GM12878 (cell line): ENCODE data around the gene CLASP1. TPM values are rescaled to one million over a fixed set of nuclear protein-coding genes. Genes with fewer than 3 reads are reported as not detected.

Experiments
- ATAC-seq: fragments of 200-7000 bp; cut with Tn5 transposase; 3 replicates; pipeline ENCODE4 v1.9.1; 2020; ENCODE audit warnings: mild to moderate bottlenecking, moderate library complexity
- BruUV-seq: library from RNA; stranded (reverse); fragments of 400-500 nt; replicated peaks from 2 replicates; lab custom pipeline; 2021; lab: Mats Ljungman, UMichigan
- CTCF ChIA-PET: fragments of 300-600 bp; sonication (Branson Sonifier 250); formaldehyde crosslinking; extraction: SDS; loops from one replicate; lab custom pipeline; 2021; ENCODE audit warnings: inconsistent platforms; lab: Yijun Ruan, JAX
- POLR2A ChIA-PET: fragments of 350-600 bp; formaldehyde crosslinking; extraction: SDS; loops from one replicate; lab custom pipeline; 2021; ENCODE audit warnings: inconsistent platforms; lab: Charles Lee
- RAD21 ChIA-PET: fragments of 300-600 bp; sonication (Branson Sonifier 250); formaldehyde crosslinking; loops from one replicate; lab custom pipeline; 2023; ENCODE audit warnings: antibody characterized with exemption; ENCODE audit not compliant: unreplicated experiment; lab: Charles Lee
- SMC1A ChIA-PET: fragments of 300-600 bp; sonication (Branson Sonifier 250); formaldehyde crosslinking; loops from one replicate; lab custom pipeline; 2023; ENCODE audit not compliant: unreplicated experiment, uncharacterized antibody; lab: Charles Lee
- DNase-seq: peaks from one replicate; pipeline ENCODE4 v3.0.0-alpha.2; 2011; ENCODE audit warnings: low read depth, low spot score
- FAIRE-seq: peaks from 3 replicates; lab custom pipeline; 2011; peaks lifted over from hg19 to GRCh38; lab: Jason Lieb, UNC
- H2AFZ ChIP-seq: 2 replicates; pipeline ENCODE4 v1.6.0; 2011; ENCODE audit warnings: low read depth, low read length, control low read depth; ENCODE audit not compliant: control insufficient read depth
- H3K27ac ChIP-seq: 2 replicates; pipeline ENCODE4 v1.5.1; 2011; ENCODE audit warnings: control low read depth; ENCODE audit not compliant: control insufficient read depth, insufficient read depth
- H3K27me3 ChIP-seq, 2 experiments: replicated peaks in 1 of 2; 2 replicates each; pipeline versions ENCODE4 v1.6.0 to v1.6.1; 2011; ENCODE audit warnings: low read length in 1 of 2; ENCODE audit not compliant: control insufficient read depth in 2 of 2, insufficient read depth in 2 of 2
- H3K36me3 ChIP-seq, 2 experiments: 2 replicates each; pipeline ENCODE4 v1.5.1; 2011; ENCODE audit warnings: low read length in 1 of 2; ENCODE audit not compliant: control insufficient read depth in 2 of 2, insufficient read depth in 2 of 2
- H3K4me1 ChIP-seq: 2 replicates; pipeline ENCODE4 v1.6.1; 2011; ENCODE audit warnings: mild to moderate bottlenecking, low read length, moderate library complexity, mixed read lengths; ENCODE audit not compliant: control insufficient read depth, insufficient read depth
- H3K4me2 ChIP-seq: 2 replicates; pipeline ENCODE4 v1.6.0; 2011; ENCODE audit warnings: control low read depth; ENCODE audit not compliant: control insufficient read depth, insufficient read depth
- H3K4me3 ChIP-seq: fragments of 200-600 bp; sonication (generic); 2 replicates; pipeline ENCODE4 v1.5.1; 2016
- H3K79me2 ChIP-seq: 2 replicates; pipeline ENCODE4 v1.6.0; 2011; ENCODE audit warnings: low read length; ENCODE audit not compliant: control insufficient read depth, insufficient read depth
- H3K9ac ChIP-seq: 2 replicates; pipeline ENCODE4 v1.8.0; 2011; ENCODE audit warnings: low read length, control low read depth, mixed read lengths; ENCODE audit not compliant: control insufficient read depth, insufficient read depth
- H3K9me3 ChIP-seq: replicated peaks from 3 replicates; pipeline ENCODE4 v1.5.1; 2011; ENCODE audit warnings: mild to moderate bottlenecking, low read length; ENCODE audit not compliant: control insufficient read depth, insufficient read depth
- H4K20me1 ChIP-seq: 2 replicates; pipeline ENCODE4 v1.6.0; 2011; ENCODE audit not compliant: control insufficient read depth, insufficient read depth
- CBX3 ChIP-seq: fragments of 200-600 bp; sonication (generic); IDR thresholded peaks from 2 replicates; pipeline ENCODE4 v1.6.1; 2016; ENCODE audit warnings: low read depth, borderline replicate concordance
- HCFC1 ChIP-seq: fragments of 150-350 bp; IDR thresholded peaks from 2 replicates; pipeline ENCODE4 v1.6.1; 2014; ENCODE audit warnings: low read length
- HDGF ChIP-seq: fragments of 450-650 bp; IDR thresholded peaks from 2 replicates; pipeline ENCODE4 v1.6.1; 2016; ENCODE audit warnings: antibody characterized with exemption
- MTA2 ChIP-seq: fragments of 450-650 bp; IDR thresholded peaks from 2 replicates; pipeline ENCODE4 v1.6.1; 2016; ENCODE audit warnings: low read depth, mild to moderate bottlenecking, moderate library complexity
- WGBS: methylation state at CpG from one replicate; pipeline ENCODE4 v1.1.6; 2016; ENCODE audit warnings: low lambda C conversion rate; ENCODE audit not compliant: insufficient replicate concordance, insufficient coverage; ENCODE audit errors: missing lambda C conversion rate; 5-methylcytosine and 5-hydroxymethylcytosine counted together
- in situ Hi-C: fragments of 300-500 bp; cut with MboI; formaldehyde crosslinking; loops from 9 replicates; pipeline ENCODE4 v1.14.3; 2018; ENCODE audit warnings: mixed read lengths
- intact Hi-C: fragments of 100-400 bp; cut with micrococcal nuclease; formaldehyde crosslinking; loops from one replicate; pipeline ENCODE4 v1.14.2; 2022; ENCODE audit not compliant: unreplicated experiment
- polyA plus RNA-seq, 11 experiments: library from polyadenylated mRNA; depleted of rRNA in 4 of 11; unstranded in 6 of 11; stranded (reverse) in 5 of 11; fragments of >200 nt; fragmentation: Nextera tagmentation in 4 of 11; fragmentation: Illumina TruSeq in 1 of 11; extraction: Ambion mirVana in 4 of 11; extraction: Trizol in 1 of 11; gene quantifications; 1 replicate in 1 of 11; 2 replicates in 10 of 11; pipeline versions ENCODE4 v1.2.1 to v1.2.3, GENCODE V29; 2011 to 2016; ENCODE audit warnings: inconsistent platforms in 2 of 11, missing spikeins in 2 of 11, low read depth in 1 of 11
- total RNA-seq, 4 experiments: library from RNA; depleted of rRNA in 3 of 4; stranded (reverse); fragments of >200 nt in 3 of 4; fragmentation: Illumina TruSeq in 1 of 4; extraction: Trizol in 1 of 4; gene quantifications; 2 replicates each; pipeline versions ENCODE4 v1.2.1 to v1.2.3, GENCODE V29; 2013 to 2021
- TF ChIP-seq, protein P1 (sequence below): fragments of 450-650 bp; IDR thresholded peaks from 2 replicates; pipeline ENCODE4 v1.6.1; 2016; ENCODE audit warnings: mild to moderate bottlenecking
- TF ChIP-seq, protein P2 (sequence below): IDR thresholded peaks from 2 replicates; pipeline ENCODE4 v1.6.1; 2012; ENCODE audit warnings: mild to moderate bottlenecking, low read depth, low read length

The CLASP1 gene
- total and polyA plus RNA-seq, 10 of the 15 experiments (the other 5 are each of a cell fraction or from before 2014, with no cell fraction given), result 1.4 to 62.4 (median 32.9) TPM

DNA sequence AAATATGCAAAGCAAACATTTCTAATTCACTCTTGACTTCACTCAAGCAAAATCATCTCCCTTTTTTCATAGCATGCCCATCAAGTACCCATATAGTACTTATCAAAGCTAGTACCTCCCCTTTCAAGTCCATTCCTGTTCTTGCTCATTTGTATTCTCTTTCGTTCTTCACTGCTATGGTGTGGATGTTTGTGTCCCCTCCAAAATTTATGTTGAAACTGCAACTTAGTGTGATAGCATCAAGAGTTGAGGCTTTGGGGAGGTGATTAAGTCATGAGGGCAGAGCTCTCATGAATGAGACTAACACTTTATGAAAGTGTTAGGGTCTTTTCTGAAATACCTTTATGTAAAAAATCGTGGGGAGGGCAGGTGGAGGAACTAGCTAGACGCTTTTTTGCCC, 65.7 kb downstream of the CLASP1 start:
- RAD21 ChIA-PET, result no interaction called here
- H3K4me1 ChIP-seq, result no peaks in the 10 kb centered on the region
- no TSS peak for BruUV-seq
- CTCF ChIA-PET, result interaction anchor here (1.0 kb wide), 1 partner anchor 11 kb away, joined by 4 read pairs; no protein-coding TSS in a partner anchor
- no peak overlapping the region for H2AFZ ChIP-seq
- intact Hi-C loops, result no loop called here
- peaks cover 0 to 3% of the 10 kb centered on the region in 2 experiments; a peak in 1 of 4 replicates for H3K36me3 ChIP-seq
- no peaks in the 10 kb centered on the region for H3K27me3 ChIP-seq
- H3K9ac ChIP-seq, result no peak overlapping the region
- WGBS, result 84% methylated on average over 3 of the region's 3 CpGs
- H3K4me2 ChIP-seq, result no peak overlapping the region
- DNase-seq (no peak), ATAC-seq (peak; percentile 66), FAIRE-seq (no peak)
- H3K9me3 ChIP-seq, result no peaks in the 10 kb centered on the region
- SMC1A ChIA-PET, result interaction anchor here (0.8 to 1.4 kb wide), 3 partner anchors 12 to 39 kb away, joined by 3 to 4 read pairs (median 3); no protein-coding TSS in a partner anchor
- no peak overlapping the region for H3K27ac ChIP-seq
- no peak for TF ChIP-seq HDGF
- TF ChIP-seq MTA2, result no peak
- TF ChIP-seq CBX3, result no peak
- TF ChIP-seq, protein P1, sequence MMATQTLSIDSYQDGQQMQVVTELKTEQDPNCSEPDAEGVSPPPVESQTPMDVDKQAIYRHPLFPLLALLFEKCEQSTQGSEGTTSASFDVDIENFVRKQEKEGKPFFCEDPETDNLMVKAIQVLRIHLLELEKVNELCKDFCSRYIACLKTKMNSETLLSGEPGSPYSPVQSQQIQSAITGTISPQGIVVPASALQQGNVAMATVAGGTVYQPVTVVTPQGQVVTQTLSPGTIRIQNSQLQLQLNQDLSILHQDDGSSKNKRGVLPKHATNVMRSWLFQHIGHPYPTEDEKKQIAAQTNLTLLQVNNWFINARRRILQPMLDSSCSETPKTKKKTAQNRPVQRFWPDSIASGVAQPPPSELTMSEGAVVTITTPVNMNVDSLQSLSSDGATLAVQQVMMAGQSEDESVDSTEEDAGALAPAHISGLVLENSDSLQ, result peak; percentile 41; the same call in 1 of the 2 replicates
- TF ChIP-seq, protein P2, sequence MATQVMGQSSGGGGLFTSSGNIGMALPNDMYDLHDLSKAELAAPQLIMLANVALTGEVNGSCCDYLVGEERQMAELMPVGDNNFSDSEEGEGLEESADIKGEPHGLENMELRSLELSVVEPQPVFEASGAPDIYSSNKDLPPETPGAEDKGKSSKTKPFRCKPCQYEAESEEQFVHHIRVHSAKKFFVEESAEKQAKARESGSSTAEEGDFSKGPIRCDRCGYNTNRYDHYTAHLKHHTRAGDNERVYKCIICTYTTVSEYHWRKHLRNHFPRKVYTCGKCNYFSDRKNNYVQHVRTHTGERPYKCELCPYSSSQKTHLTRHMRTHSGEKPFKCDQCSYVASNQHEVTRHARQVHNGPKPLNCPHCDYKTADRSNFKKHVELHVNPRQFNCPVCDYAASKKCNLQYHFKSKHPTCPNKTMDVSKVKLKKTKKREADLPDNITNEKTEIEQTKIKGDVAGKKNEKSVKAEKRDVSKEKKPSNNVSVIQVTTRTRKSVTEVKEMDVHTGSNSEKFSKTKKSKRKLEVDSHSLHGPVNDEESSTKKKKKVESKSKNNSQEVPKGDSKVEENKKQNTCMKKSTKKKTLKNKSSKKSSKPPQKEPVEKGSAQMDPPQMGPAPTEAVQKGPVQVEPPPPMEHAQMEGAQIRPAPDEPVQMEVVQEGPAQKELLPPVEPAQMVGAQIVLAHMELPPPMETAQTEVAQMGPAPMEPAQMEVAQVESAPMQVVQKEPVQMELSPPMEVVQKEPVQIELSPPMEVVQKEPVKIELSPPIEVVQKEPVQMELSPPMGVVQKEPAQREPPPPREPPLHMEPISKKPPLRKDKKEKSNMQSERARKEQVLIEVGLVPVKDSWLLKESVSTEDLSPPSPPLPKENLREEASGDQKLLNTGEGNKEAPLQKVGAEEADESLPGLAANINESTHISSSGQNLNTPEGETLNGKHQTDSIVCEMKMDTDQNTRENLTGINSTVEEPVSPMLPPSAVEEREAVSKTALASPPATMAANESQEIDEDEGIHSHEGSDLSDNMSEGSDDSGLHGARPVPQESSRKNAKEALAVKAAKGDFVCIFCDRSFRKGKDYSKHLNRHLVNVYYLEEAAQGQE, result no peak
- no peak for TF ChIP-seq HCFC1
- H3K4me3 ChIP-seq, result no peak overlapping the region
- peaks cover 22% of the 10 kb centered on the region for H3K79me2 ChIP-seq
- in situ Hi-C loops, result no loop called here
- H4K20me1 ChIP-seq, result no peaks in the 10 kb centered on the region
- POLR2A ChIA-PET, result interaction anchor here (0.5 to 0.7 kb wide), 3 partner anchors 16 to 46 kb away, joined by 3 read pairs; no protein-coding TSS in a partner anchor
